ENCODE data around the gene SERPINB13. TPM values are rescaled to one million over a fixed set of nuclear protein-coding genes. Genes with fewer than 3 reads are reported as not detected.
"Not testable (repeated sequence)": the region's sequence is repeated elsewhere in the genome, so short reads cannot be mapped to it uniquely, and the experiment has no call there.

The SERPINB13 gene
- total RNA-seq, 1 experiment from 2014 or later: not detected

- Histone ChIP-seq H3K27me3 (ENCODE audit: control insufficient read depth, insufficient read depth, low read length) (no peaks in the 10 kb centered on the region), H3K4me3 (ENCODE audit: insufficient read depth, low read depth, low read length) (no peak overlapping the region), H3K36me3 (replicated peaks; ENCODE audit: control insufficient read depth, insufficient read depth, low read length) (no peaks in the 10 kb centered on the region)
- no peak for DNase-seq
These were observed 17.8 kb downstream of the SERPINB13 start for GRCh38 chr18:63604791-63605567.

- no peaks in the 10 kb centered on the region for H3K27me3 ChIP-seq (ENCODE audit: control insufficient read depth, insufficient read depth, low read length)
- H3K4me3 ChIP-seq (ENCODE audit: insufficient read depth, low read depth, low read length): no peak overlapping the region
- no peaks in the 10 kb centered on the region for H3K36me3 ChIP-seq (replicated peaks; ENCODE audit: control insufficient read depth, insufficient read depth, low read length)
- DNase-seq: no peak
These were observed 19.4 kb downstream of the SERPINB13 start for GRCh38 chr18:63606526-63606925.

DNA sequence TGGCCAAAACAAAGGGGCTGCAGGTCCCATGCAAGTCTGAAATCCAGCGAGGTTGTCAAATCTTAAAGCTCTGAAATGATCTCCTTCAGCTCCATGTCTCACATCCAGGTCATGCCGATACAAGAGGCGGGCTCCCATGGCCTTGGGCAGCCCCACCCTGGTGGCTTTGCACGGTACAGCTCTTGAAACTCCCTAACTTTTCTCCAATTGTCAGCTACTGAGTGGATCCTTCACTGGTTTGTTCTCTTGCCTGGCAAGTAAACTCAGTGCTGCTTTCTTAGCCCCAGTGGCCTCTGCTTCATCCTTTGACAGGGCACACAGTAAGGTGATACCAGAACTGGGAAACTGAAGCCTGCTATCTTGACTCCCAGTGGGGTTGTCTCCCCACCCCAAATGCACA, 26.3 kb downstream of the SERPINB13 start:
- no peak for DNase-seq
- H3K27me3 ChIP-seq (ENCODE audit: control insufficient read depth, insufficient read depth, low read length): no peaks in the 10 kb centered on the region
- H3K36me3 ChIP-seq (replicated peaks; ENCODE audit: control insufficient read depth, insufficient read depth, low read length): no peaks in the 10 kb centered on the region
- no peak overlapping the region for H3K4me3 ChIP-seq (ENCODE audit: insufficient read depth, low read depth, low read length)

DNA sequence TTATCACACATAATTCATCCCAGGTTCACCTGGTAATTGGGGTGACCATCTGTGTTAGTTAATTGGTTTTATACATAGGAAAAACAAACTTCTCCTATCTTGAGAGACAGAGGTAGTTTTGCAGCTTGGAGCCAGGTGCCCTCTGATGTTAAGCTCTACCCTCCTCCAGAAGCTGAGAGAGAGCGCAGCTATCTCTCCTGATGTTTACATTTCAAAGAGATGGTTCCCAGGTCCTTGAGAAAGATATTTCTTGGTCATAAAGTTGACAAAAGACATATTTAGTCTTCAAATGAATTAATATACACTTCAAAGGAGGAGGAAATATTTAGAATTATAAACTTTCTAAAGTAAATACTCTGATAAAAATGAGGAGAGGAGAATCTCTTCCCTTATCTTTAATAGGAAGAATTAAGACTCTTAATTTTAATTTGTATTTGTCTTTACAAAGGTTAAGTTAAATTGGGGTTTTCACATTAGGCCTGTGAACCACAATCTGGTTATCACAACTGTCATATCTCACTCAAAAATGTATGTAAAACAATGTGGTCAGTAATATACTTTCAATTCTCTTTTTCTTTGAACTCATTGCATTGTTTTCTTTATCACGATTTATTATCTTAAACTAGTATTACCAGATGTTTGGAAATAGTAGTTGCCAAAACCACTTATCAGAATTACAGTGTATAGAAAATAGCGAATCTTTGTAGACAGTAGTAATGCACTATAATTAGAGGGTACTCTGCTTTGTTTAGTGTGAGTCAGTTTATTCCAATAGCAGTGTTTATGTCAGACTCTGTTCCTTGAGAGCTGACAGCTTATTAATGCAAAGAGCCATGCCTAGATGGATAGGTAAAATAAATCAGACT, 30.1 kb downstream of the SERPINB13 start:
- no peak for DNase-seq
- no peaks in the 10 kb centered on the region for H3K36me3 ChIP-seq (replicated peaks; ENCODE audit: control insufficient read depth, insufficient read depth, low read length)
- H3K4me3 ChIP-seq (ENCODE audit: insufficient read depth, low read depth, low read length): no peak overlapping the region
- H3K27me3 ChIP-seq (ENCODE audit: control insufficient read depth, insufficient read depth, low read length): no peaks in the 10 kb centered on the region

- Histone ChIP-seq H3K27me3 (ENCODE audit: control insufficient read depth, insufficient read depth, low read length) (no peaks in the 10 kb centered on the region), H3K4me3 (ENCODE audit: insufficient read depth, low read depth, low read length) (no peak overlapping the region), H3K36me3 (replicated peaks; ENCODE audit: control insufficient read depth, insufficient read depth, low read length) (no peaks in the 10 kb centered on the region)
- no peak for DNase-seq
These were observed 30.7 kb downstream of the SERPINB13 start for GRCh38 chr18:63617915-63618234.

DNA sequence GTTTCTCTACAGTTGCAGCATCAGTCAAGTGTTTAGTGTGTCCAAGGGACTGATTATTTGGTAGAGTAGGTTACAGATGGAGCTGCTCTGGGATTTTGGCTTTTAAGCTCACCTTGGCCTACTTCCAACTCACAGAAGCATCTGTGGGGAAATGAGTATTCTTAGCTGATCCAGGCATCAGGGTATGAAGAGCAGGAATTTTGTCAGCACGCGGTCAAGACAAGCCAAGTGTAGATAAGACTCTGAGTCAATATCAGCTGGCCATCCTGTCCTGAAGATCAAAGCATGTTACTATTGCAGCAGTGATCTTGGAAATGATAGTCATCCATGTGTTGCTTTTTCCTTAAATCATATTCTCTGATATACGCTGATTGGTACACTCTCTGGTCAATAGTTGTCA, 32.5 kb downstream of the SERPINB13 start:
- Histone ChIP-seq H3K36me3 (replicated peaks; ENCODE audit: control insufficient read depth, insufficient read depth, low read length) (no peaks in the 10 kb centered on the region), H3K4me3 (ENCODE audit: insufficient read depth, low read depth, low read length) (no peak overlapping the region), H3K27me3 (ENCODE audit: control insufficient read depth, insufficient read depth, low read length) (no peaks in the 10 kb centered on the region)
- no peak for DNase-seq

GRCh38 chr18:63624863-63625262, 37.7 kb downstream of the SERPINB13 start:
- no peak for DNase-seq
- no peaks in the 10 kb centered on the region for H3K27me3 ChIP-seq (ENCODE audit: control insufficient read depth, insufficient read depth, low read length)
- H3K4me3 ChIP-seq (ENCODE audit: insufficient read depth, low read depth, low read length): no peak overlapping the region
- no peaks in the 10 kb centered on the region; the same call in 1 of the 2 replicates for H3K36me3 ChIP-seq (replicated peaks; ENCODE audit: control insufficient read depth, insufficient read depth, low read length)

GRCh38 chr18:63626431-63626830, 39.3 kb downstream of the SERPINB13 start:
- Histone ChIP-seq H3K4me3 (ENCODE audit: insufficient read depth, low read depth, low read length) (no peak overlapping the region), H3K36me3 (replicated peaks; ENCODE audit: control insufficient read depth, insufficient read depth, low read length) (no peaks in the 10 kb centered on the region; the same call in 1 of the 2 replicates), H3K27me3 (ENCODE audit: control insufficient read depth, insufficient read depth, low read length) (no peaks in the 10 kb centered on the region)
- no peak for DNase-seq

DNA sequence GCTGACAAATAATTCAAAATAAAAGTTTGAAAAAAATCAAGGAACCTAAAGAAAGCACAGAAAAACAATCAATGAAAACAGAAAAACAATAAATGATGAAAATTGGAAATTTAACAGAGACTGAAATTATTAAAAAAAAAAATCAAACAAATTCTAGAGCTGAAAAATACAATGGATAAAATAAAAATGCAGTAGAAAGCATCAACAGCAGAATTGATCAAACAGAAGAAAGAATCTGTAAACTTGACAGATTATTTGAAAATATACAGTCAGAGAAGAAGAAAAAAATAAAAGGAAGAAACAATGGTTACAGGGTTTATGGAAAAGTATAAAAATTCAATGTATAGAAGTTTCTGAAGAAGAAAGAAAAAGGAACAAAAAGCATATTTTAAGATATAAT, 40.7 kb downstream of the SERPINB13 start:
- Histone ChIP-seq H3K36me3 (replicated peaks; ENCODE audit: control insufficient read depth, insufficient read depth, low read length) (no peaks in the 10 kb centered on the region; the same call in 1 of the 2 replicates), H3K27me3 (ENCODE audit: control insufficient read depth, insufficient read depth, low read length) (no peaks in the 10 kb centered on the region), H3K4me3 (ENCODE audit: insufficient read depth, low read depth, low read length) (no peak overlapping the region)
- no peak for DNase-seq

DNA sequence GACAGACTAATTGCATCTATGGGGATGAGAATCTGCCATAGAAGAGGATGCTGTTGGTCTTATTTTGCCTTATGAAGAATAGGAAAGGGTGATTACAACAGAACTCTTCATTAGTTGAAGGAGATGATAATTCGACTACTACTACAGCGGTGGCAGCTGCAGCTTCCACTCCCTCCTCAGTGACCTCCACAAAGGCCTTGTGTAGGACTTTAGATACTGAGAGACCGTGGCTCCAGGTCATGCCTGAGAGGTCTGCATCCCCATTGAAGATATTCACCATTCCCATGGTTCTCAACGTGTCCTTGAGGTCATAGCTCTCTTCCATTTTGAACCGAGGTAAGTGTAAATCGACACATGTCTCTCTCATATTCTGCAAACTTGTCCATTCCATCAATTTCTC, 50.6 kb downstream of the SERPINB13 start:
- DNase-seq: no peak
- no peaks in the 10 kb centered on the region for H3K36me3 ChIP-seq (replicated peaks; ENCODE audit: control insufficient read depth, insufficient read depth, low read length)
- H3K27me3 ChIP-seq (ENCODE audit: control insufficient read depth, insufficient read depth, low read length): no peaks in the 10 kb centered on the region
- H3K4me3 ChIP-seq (ENCODE audit: insufficient read depth, low read depth, low read length): no peak overlapping the region

DNA sequence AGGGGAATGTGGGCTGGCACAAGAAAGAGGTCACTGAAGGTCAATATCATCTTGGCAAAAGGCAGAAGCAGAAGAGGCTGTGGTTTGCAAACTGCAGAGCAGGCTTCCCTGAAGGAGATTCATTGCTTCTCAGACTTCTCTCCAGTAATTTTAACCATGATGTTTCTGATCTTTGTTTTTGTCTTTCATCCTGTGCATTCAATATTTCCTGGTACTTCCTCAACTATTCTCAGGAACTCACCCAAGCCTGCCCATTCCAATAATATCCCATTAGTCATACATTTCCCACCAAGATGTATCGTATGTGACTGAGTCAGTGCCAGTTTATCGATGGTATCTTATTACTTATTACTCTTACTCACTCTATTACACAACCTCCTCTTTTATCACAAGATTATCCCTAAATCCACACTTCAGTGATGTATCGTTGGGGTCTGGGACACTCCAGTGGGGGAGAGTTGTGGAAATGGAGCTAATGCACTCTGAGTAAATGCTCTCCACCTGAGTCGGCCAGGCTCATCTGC, 54.1 kb downstream of the SERPINB13 start:
- H3K4me3 ChIP-seq (ENCODE audit: insufficient read depth, low read depth, low read length); H3K36me3 ChIP-seq (replicated peaks; ENCODE audit: control insufficient read depth, insufficient read depth, low read length); DNase-seq; H3K27me3 ChIP-seq (ENCODE audit: control insufficient read depth, insufficient read depth, low read length): not testable (repeated sequence)

- H3K27me3 ChIP-seq (ENCODE audit: control insufficient read depth, insufficient read depth, low read length); H3K36me3 ChIP-seq (replicated peaks; ENCODE audit: control insufficient read depth, insufficient read depth, low read length); DNase-seq; H3K4me3 ChIP-seq (ENCODE audit: insufficient read depth, low read depth, low read length): not testable (repeated sequence)
These were observed 55.7 kb downstream of the SERPINB13 start for GRCh38 chr18:63642668-63643356.

DNA sequence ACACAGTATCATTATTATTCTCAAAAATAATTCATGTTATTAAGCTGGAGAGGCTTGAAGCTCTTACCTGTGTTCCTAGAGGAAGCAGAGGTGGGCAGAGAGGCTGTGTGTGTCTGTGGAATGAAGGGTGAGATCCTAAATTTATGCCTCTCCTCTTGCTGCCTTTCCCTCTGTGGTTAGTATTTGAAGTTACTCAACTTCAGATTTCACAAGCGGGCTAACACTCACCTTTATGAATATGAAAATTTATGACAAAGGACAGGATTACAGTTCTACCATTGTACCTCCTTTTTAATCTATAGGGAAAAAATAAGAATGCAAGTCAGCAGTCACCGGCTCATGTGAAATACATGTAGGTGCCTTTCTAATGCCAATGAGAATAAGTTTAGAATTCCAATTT, 57.0 kb downstream of the SERPINB13 start, which contains the start of gene SERPINB4:
TSS of gene SERPINB4 (minus strand) at position 115 of the 400 bp plus-strand sequence. CDS start 679 bp downstream, outside the sequence.
- DNase-seq; H3K4me3 ChIP-seq (ENCODE audit: insufficient read depth, low read depth, low read length); H3K27me3 ChIP-seq (ENCODE audit: control insufficient read depth, insufficient read depth, low read length); H3K36me3 ChIP-seq (replicated peaks; ENCODE audit: control insufficient read depth, insufficient read depth, low read length): not testable (repeated sequence)

DNA sequence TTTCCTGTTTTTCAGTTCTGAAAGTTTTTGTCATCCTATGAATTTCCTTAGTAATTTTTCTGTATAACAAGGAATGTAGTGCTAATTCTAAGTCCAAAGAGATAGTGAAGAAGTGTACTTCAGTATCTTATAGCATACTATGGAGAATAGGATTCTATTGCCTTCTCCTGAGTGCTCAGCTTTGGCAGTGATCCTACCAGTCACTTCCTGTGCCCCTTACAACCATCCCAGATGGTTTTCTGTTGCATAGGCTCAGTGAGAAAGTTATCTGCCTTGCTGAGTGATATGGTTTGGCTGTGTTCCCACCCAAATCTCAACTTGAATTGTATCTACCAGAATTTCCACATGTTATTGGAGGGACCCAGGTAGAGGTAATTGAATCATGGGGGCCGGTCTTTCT, 57.6 kb downstream of the SERPINB13 start:
- not testable (repeated sequence) for H3K4me3 ChIP-seq (ENCODE audit: insufficient read depth, low read depth, low read length); DNase-seq; H3K36me3 ChIP-seq (replicated peaks; ENCODE audit: control insufficient read depth, insufficient read depth, low read length); H3K27me3 ChIP-seq (ENCODE audit: control insufficient read depth, insufficient read depth, low read length)
